WTC11 (cell line): Measurements from ENCODE around the gene TMEM98. TPM values are rescaled to one million over a fixed set of nuclear protein-coding genes. Genes with fewer than 3 reads are reported as not detected.

Experiments
- total RNA-seq: library from RNA; stranded (reverse); gene quantifications from 3 replicates; pipeline ENCODE4 v1.2.3, GENCODE V29; 2021

TMEM98 gene
- total RNA-seq, 1 experiment from 2014 or later, result 70.3 TPM

Other genes with a start within 250 kb of the TMEM98 start
- gene MYO1D, start 51.0 kb upstream of the TMEM98 start, total RNA-seq, result 26.5 to 29.9 TPM (median 28.9 TPM) in 3 replicates
- not detected in 3 replicates for gene SPACA3, start 63.7 kb downstream of the TMEM98 start, total RNA-seq